Measurements from ENCODE around the gene SEPTIN2.

The SEPTIN2 gene

GRCh38 chr2:241330616-241330981, 14.9 kb downstream of the SEPTIN2 start:
- TF ChIP-seq, protein P1, sequence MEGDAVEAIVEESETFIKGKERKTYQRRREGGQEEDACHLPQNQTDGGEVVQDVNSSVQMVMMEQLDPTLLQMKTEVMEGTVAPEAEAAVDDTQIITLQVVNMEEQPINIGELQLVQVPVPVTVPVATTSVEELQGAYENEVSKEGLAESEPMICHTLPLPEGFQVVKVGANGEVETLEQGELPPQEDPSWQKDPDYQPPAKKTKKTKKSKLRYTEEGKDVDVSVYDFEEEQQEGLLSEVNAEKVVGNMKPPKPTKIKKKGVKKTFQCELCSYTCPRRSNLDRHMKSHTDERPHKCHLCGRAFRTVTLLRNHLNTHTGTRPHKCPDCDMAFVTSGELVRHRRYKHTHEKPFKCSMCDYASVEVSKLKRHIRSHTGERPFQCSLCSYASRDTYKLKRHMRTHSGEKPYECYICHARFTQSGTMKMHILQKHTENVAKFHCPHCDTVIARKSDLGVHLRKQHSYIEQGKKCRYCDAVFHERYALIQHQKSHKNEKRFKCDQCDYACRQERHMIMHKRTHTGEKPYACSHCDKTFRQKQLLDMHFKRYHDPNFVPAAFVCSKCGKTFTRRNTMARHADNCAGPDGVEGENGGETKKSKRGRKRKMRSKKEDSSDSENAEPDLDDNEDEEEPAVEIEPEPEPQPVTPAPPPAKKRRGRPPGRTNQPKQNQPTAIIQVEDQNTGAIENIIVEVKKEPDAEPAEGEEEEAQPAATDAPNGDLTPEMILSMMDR (IDR thresholded peaks at IDR 0.05; ENCODE audit: insufficient read depth, low read depth, low read length, missing control alignments): no peak
- DNase-seq (ENCODE audit: low read depth): no peak
- no peak overlapping the region for H3K4me3 ChIP-seq (ENCODE audit: low read depth, low read length)

GRCh38 chr2:241334813-241335212, 19.1 kb downstream of the SEPTIN2 start:
- DNase-seq (ENCODE audit: low read depth): no peak
- no peak overlapping the region for H3K4me3 ChIP-seq (ENCODE audit: low read depth, low read length)
- TF ChIP-seq, protein P1 (IDR thresholded peaks at IDR 0.05; ENCODE audit: insufficient read depth, low read depth, low read length, missing control alignments): no peak

DNA sequence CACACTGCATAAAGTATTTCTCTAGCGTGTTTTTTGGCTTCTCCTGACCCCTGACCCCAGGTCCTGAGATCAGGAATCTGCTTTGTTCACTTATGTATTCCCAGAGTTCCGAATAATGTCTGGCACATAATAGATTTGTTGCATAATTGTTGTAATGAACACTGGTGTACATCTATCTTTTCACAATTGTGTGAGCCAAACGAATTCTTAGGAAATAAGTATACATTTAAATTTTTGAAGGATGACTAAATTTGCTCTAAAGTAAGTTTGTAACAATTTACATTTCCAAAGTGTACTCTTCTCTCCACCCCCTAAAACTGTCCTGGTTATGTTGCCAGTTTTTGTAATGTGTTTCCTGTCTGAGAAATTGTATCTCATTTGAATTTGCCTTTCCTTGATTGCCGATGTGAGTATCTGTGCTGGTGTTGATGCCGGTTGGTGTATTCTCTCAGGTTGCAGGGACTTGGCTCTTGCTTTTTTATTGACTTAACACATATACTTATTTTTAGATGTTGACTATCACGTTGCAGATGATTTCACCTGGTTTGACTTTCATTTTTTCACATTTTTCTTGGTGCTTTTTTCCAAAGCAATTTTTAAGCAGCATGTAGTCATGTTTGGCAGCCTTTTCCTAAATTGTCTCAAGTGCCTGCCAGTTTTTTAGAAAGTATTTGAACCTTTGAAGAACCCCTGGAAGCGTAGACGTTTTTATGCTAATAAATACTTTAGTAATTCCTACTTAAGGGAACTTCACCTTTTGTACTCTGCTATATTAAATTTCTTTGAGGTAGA, 24.3 kb downstream of the SEPTIN2 start:
- TF ChIP-seq, protein P1 (IDR thresholded peaks at IDR 0.05; ENCODE audit: insufficient read depth, low read depth, low read length, missing control alignments): no peak
- no peak overlapping the region for H3K4me3 ChIP-seq (ENCODE audit: low read depth, low read length)
- DNase-seq (ENCODE audit: low read depth): no peak

DNA sequence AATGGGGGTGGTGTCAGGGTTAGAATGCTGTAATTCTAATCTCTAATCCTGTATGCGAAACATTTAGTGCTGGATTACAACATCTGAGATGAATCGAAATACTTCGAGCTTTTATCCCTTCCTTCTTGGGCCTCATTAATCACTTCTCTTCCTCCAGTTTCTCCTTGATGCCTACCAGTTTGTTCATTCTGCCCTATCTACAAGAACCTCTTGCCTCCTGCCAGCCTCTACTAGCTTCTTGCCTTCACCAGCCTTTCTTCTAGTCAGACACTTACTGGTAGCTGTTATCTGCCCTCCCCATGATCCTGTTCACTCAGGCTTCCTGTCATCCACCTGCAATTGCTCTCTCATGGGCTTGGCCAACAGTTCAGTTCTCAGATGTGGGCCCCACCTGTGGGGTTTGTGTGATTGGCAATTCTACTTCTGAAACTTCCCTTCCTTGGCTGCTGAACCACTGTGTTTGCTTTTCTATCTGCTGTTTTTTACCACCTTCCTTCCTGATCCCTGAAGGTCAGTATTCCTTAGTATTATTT, 25.0 kb downstream of the SEPTIN2 start:
- DNase-seq (ENCODE audit: low read depth): no peak
- TF ChIP-seq, protein P1 (IDR thresholded peaks at IDR 0.05; ENCODE audit: insufficient read depth, low read depth, low read length, missing control alignments): no peak

GRCh38 chr2:241344925-241345651, 29.4 kb downstream of the SEPTIN2 start:
- no peak overlapping the region for H3K4me3 ChIP-seq (ENCODE audit: low read depth, low read length)
- DNase-seq (ENCODE audit: low read depth): no peak
- TF ChIP-seq, protein P1 (IDR thresholded peaks at IDR 0.05; ENCODE audit: insufficient read depth, low read depth, low read length, missing control alignments): no peak

More for the DNA sequence above, 25.0 kb downstream of the SEPTIN2 start:
- H3K4me3 ChIP-seq (ENCODE audit: low read depth, low read length): no peak overlapping the region

DNA sequence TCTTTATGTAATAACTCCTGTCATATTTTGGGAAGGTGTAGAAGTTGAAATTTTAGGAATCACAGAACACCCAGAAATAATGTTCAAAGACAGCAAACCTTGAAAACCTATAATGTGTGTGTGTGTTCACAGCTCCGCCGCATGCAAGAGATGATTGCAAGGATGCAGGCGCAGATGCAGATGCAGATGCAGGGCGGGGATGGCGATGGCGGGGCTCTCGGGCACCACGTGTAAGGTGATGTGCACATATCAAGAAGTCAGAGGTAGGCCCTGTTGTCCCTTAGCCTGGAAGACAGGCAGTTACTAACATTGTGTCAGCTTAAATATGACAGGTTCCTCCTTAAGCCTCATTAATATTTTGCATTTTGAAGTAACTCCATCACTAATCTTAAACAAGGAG, 34.2 kb downstream of the SEPTIN2 start:
- TF ChIP-seq, protein P1 (IDR thresholded peaks at IDR 0.05; ENCODE audit: insufficient read depth, low read depth, low read length, missing control alignments): no peak

More for the DNA sequence above, 34.2 kb downstream of the SEPTIN2 start:
- H3K4me3 ChIP-seq (ENCODE audit: low read depth, low read length): no peak overlapping the region
- no peak for DNase-seq (ENCODE audit: low read depth)

Measured in GM12865 (cell line).